ENCODE results near the gene CERK. TPM values are rescaled to one million over a fixed set of nuclear protein-coding genes. Genes with fewer than 3 reads are reported as not detected.
"Not testable (repeated sequence)": the region's sequence is repeated elsewhere in the genome, so short reads cannot be mapped to it uniquely, and the experiment has no call there.

Gene CERK
- total and polyA plus RNA-seq, 2 donors: 46.2 to 47.1 TPM

- Histone ChIP-seq H3K27ac (ENCODE audit: low read depth in 1 of 2, low read length in 1 of 2) (peak overlapping the region; percentile 53 to 64), H3K36me3 (ENCODE audit: control insufficient read depth in 2 of 2, insufficient read depth in 2 of 2, low read length in 1 of 2) (peaks cover 5% of the 10 kb centered on the region in 2 donors), H3K4me1 (ENCODE audit: control insufficient read depth in 2 of 2, insufficient read depth in 2 of 2, low read length in 2 of 2) (peaks cover 0 to 26% of the 10 kb centered on the region in 2 donors), H3K27me3 (ENCODE audit: control insufficient read depth in 2 of 2, insufficient read depth in 1 of 2, low read length in 1 of 2) (no peaks in the 10 kb centered on the region), H3K4me3 (ENCODE audit: low read length in 2 of 2) (no peak overlapping the region), H3K9me3 (ENCODE audit: control insufficient read depth in 2 of 2, insufficient read depth in 1 of 2, low read length in 1 of 2) (peaks cover 0 to 3% of the 10 kb centered on the region in 2 donors)
- DNase-seq (ENCODE audit: low read depth in 6 of 9, low spot score in 9 of 9): no peak
- WGBS: 60% methylated on average over 25 of the region's 25 CpGs
These were observed 88.6 kb downstream of the CERK start for GRCh38 chr22:46649141-46650077.

- H3K27me3 ChIP-seq (ENCODE audit: control insufficient read depth in 2 of 2, insufficient read depth in 1 of 2, low read length in 1 of 2); H3K36me3 ChIP-seq (ENCODE audit: control insufficient read depth in 2 of 2, insufficient read depth in 2 of 2, low read length in 1 of 2); DNase-seq (ENCODE audit: low read depth in 6 of 9, low spot score in 9 of 9); H3K9me3 ChIP-seq (ENCODE audit: control insufficient read depth in 2 of 2, insufficient read depth in 1 of 2, low read length in 1 of 2); H3K27ac ChIP-seq (ENCODE audit: low read depth in 1 of 2, low read length in 1 of 2); H3K4me3 ChIP-seq (ENCODE audit: low read length in 2 of 2): not testable (repeated sequence)
- 97% methylated on average over 2 of the region's 2 CpGs for WGBS
- H3K4me1 ChIP-seq (ENCODE audit: control insufficient read depth in 2 of 2, insufficient read depth in 2 of 2, low read length in 2 of 2): peaks cover 0 to 20% of the 10 kb centered on the region in 2 donors
These were observed 89.7 kb downstream of the CERK start for GRCh38 chr22:46648225-46648820.

- Histone ChIP-seq H3K4me1 (ENCODE audit: control insufficient read depth in 2 of 2, insufficient read depth in 2 of 2, low read length in 2 of 2) (peaks cover 0 to 18% of the 10 kb centered on the region in 2 donors), H3K4me3 (ENCODE audit: low read length in 2 of 2) (no peak overlapping the region), H3K27ac (ENCODE audit: low read depth in 1 of 2, low read length in 1 of 2) (no peak overlapping the region), H3K9me3 (ENCODE audit: control insufficient read depth in 2 of 2, insufficient read depth in 1 of 2, low read length in 1 of 2) (no peaks in the 10 kb centered on the region), H3K36me3 (ENCODE audit: control insufficient read depth in 2 of 2, insufficient read depth in 2 of 2, low read length in 1 of 2) (peaks cover 5% of the 10 kb centered on the region in 2 donors), H3K27me3 (ENCODE audit: control insufficient read depth in 2 of 2, insufficient read depth in 1 of 2, low read length in 1 of 2) (no peaks in the 10 kb centered on the region)
- WGBS: 96% methylated on average over 10 of the region's 10 CpGs
- DNase-seq (ENCODE audit: low read depth in 6 of 9, low spot score in 9 of 9): no peak
These were observed 91.4 kb downstream of the CERK start for GRCh38 chr22:46646531-46647215.

- 93% methylated on average over 5 of the region's 5 CpGs for WGBS
- H3K4me1 ChIP-seq (ENCODE audit: control insufficient read depth in 2 of 2, insufficient read depth in 2 of 2, low read length in 2 of 2); DNase-seq (ENCODE audit: low read depth in 6 of 9, low spot score in 9 of 9); H3K27ac ChIP-seq (ENCODE audit: low read depth in 1 of 2, low read length in 1 of 2); H3K4me3 ChIP-seq (ENCODE audit: low read length in 2 of 2); H3K27me3 ChIP-seq (ENCODE audit: control insufficient read depth in 2 of 2, insufficient read depth in 1 of 2, low read length in 1 of 2); H3K9me3 ChIP-seq (ENCODE audit: control insufficient read depth in 2 of 2, insufficient read depth in 1 of 2, low read length in 1 of 2): not testable (repeated sequence)
- H3K36me3 ChIP-seq (ENCODE audit: control insufficient read depth in 2 of 2, insufficient read depth in 2 of 2, low read length in 1 of 2): peaks cover 14 to 15% of the 10 kb centered on the region in 2 donors
These were observed 95.1 kb downstream of the CERK start for GRCh38 chr22:46642840-46643480.

GRCh38 chr22:46641811-46642266 lies 96.2 kb downstream of the CERK start:
- WGBS: 97% methylated on average over 7 of the region's 7 CpGs
- no peak for DNase-seq (ENCODE audit: low read depth in 6 of 9, low spot score in 9 of 9)
- Histone ChIP-seq H3K27ac (ENCODE audit: low read depth in 1 of 2, low read length in 1 of 2) (no peak overlapping the region), H3K9me3 (ENCODE audit: control insufficient read depth in 2 of 2, insufficient read depth in 1 of 2, low read length in 1 of 2) (no peaks in the 10 kb centered on the region), H3K4me1 (ENCODE audit: control insufficient read depth in 2 of 2, insufficient read depth in 2 of 2, low read length in 2 of 2) (no peaks in the 10 kb centered on the region), H3K4me3 (ENCODE audit: low read length in 2 of 2) (no peak overlapping the region), H3K36me3 (ENCODE audit: control insufficient read depth in 2 of 2, insufficient read depth in 2 of 2, low read length in 1 of 2) (peaks cover 12 to 20% of the 10 kb centered on the region in 2 donors), H3K27me3 (ENCODE audit: control insufficient read depth in 2 of 2, insufficient read depth in 1 of 2, low read length in 1 of 2) (no peaks in the 10 kb centered on the region)

GRCh38 chr22:46640293-46641055 lies 97.6 kb downstream of the CERK start:
- WGBS: 92% methylated on average over 24 of the region's 24 CpGs
- no peaks in the 10 kb centered on the region for H3K27me3 ChIP-seq (ENCODE audit: control insufficient read depth in 2 of 2, insufficient read depth in 1 of 2, low read length in 1 of 2)
- no peak overlapping the region for H3K27ac ChIP-seq (ENCODE audit: low read depth in 1 of 2, low read length in 1 of 2)
- peaks cover 12 to 21% of the 10 kb centered on the region in 2 donors for H3K36me3 ChIP-seq (ENCODE audit: control insufficient read depth in 2 of 2, insufficient read depth in 2 of 2, low read length in 1 of 2)
- no peaks in the 10 kb centered on the region for H3K4me1 ChIP-seq (ENCODE audit: control insufficient read depth in 2 of 2, insufficient read depth in 2 of 2, low read length in 2 of 2)
- H3K9me3 ChIP-seq (ENCODE audit: control insufficient read depth in 2 of 2, insufficient read depth in 1 of 2, low read length in 1 of 2): no peaks in the 10 kb centered on the region
- H3K4me3 ChIP-seq (ENCODE audit: low read length in 2 of 2): no peak overlapping the region
- no peak for DNase-seq (ENCODE audit: low read depth in 6 of 9, low spot score in 9 of 9)

GRCh38 chr22:46639843-46640242 lies 98.2 kb downstream of the CERK start:
- H3K27me3 ChIP-seq (ENCODE audit: control insufficient read depth in 2 of 2, insufficient read depth in 1 of 2, low read length in 1 of 2): no peaks in the 10 kb centered on the region
- H3K27ac ChIP-seq (ENCODE audit: low read depth in 1 of 2, low read length in 1 of 2): no peak overlapping the region
- 97% methylated on average over 11 of the region's 11 CpGs for WGBS
- H3K9me3 ChIP-seq (ENCODE audit: control insufficient read depth in 2 of 2, insufficient read depth in 1 of 2, low read length in 1 of 2): no peaks in the 10 kb centered on the region
- peaks cover 12 to 21% of the 10 kb centered on the region in 2 donors for H3K36me3 ChIP-seq (ENCODE audit: control insufficient read depth in 2 of 2, insufficient read depth in 2 of 2, low read length in 1 of 2)
- no peak for DNase-seq (ENCODE audit: low read depth in 6 of 9, low spot score in 9 of 9)
- no peaks in the 10 kb centered on the region for H3K4me1 ChIP-seq (ENCODE audit: control insufficient read depth in 2 of 2, insufficient read depth in 2 of 2, low read length in 2 of 2)
- H3K4me3 ChIP-seq (ENCODE audit: low read length in 2 of 2): no peak overlapping the region

- H3K4me1 ChIP-seq (ENCODE audit: control insufficient read depth in 2 of 2, insufficient read depth in 2 of 2, low read length in 2 of 2): no peaks in the 10 kb centered on the region
- no peaks in the 10 kb centered on the region for H3K27me3 ChIP-seq (ENCODE audit: control insufficient read depth in 2 of 2, insufficient read depth in 1 of 2, low read length in 1 of 2)
- H3K9me3 ChIP-seq (ENCODE audit: control insufficient read depth in 2 of 2, insufficient read depth in 1 of 2, low read length in 1 of 2): no peaks in the 10 kb centered on the region
- H3K27ac ChIP-seq (ENCODE audit: low read depth in 1 of 2, low read length in 1 of 2): no peak overlapping the region
- WGBS: 89% methylated on average over 18 of the region's 18 CpGs
- H3K36me3 ChIP-seq (ENCODE audit: control insufficient read depth in 2 of 2, insufficient read depth in 2 of 2, low read length in 1 of 2): peaks cover 12 to 28% of the 10 kb centered on the region in 2 donors
- H3K4me3 ChIP-seq (ENCODE audit: low read length in 2 of 2): no peak overlapping the region
- no peak for DNase-seq (ENCODE audit: low read depth in 6 of 9, low spot score in 9 of 9)
These were observed 99.2 kb downstream of the CERK start for GRCh38 chr22:46638601-46639431.

Measured in thymus (tissue), 11 donors.